MM.1S (cell line): Measurements from ENCODE around the gene PRKCZ.

Source experiments
- DNase-seq: peaks from one replicate; pipeline ENCODE4 v3.0.0-alpha.2; 2015
- H2AFZ ChIP-seq: fragments of 300-600 bp; sonication (generic); 2 replicates; pipeline ENCODE4 v1.6.0; 2016; ENCODE audit warnings: antibody characterized with exemption, low read length
- H3F3A ChIP-seq: fragments of 300-600 bp; sonication (generic); 2 replicates; pipeline ENCODE4 v1.6.1; 2016; ENCODE audit warnings: mild to moderate bottlenecking, antibody characterized with exemption, low read length, moderate library complexity, mixed read lengths; ENCODE audit not compliant: insufficient read depth
- H3K27ac ChIP-seq: fragments of 300-600 bp; sonication (generic); 2 replicates; pipeline ENCODE4 v1.5.1; 2016; ENCODE audit warnings: mild to moderate bottlenecking, low read length
- H3K27me3 ChIP-seq: fragments of 300-600 bp; sonication (generic); replicated peaks from 2 replicates; pipeline ENCODE4 v1.6.0; 2016; ENCODE audit warnings: low read length; ENCODE audit not compliant: insufficient read depth
- H3K36me3 ChIP-seq: fragments of 300-600 bp; sonication (generic); replicated peaks from 2 replicates; pipeline ENCODE4 v1.6.1; 2016; ENCODE audit warnings: mild to moderate bottlenecking, low read length, mixed read lengths; ENCODE audit not compliant: insufficient read depth
- H3K4me1 ChIP-seq: fragments of 300-600 bp; sonication (generic); 2 replicates; pipeline ENCODE4 v1.6.1; 2016; ENCODE audit warnings: low read length, mixed read lengths
- H3K4me2 ChIP-seq: fragments of 300-600 bp; sonication (generic); 2 replicates; pipeline ENCODE4 v1.6.0; 2016; ENCODE audit warnings: low read depth, low read length
- H3K4me3 ChIP-seq: fragments of 300-600 bp; sonication (generic); 2 replicates; pipeline ENCODE4 v1.5.1; 2016; ENCODE audit warnings: low read length, mixed read lengths
- H3K79me2 ChIP-seq: fragments of 300-600 bp; sonication (generic); 2 replicates; pipeline ENCODE4 v1.6.1; 2016; ENCODE audit warnings: mixed run types, low read length, mixed read lengths
- H3K9ac ChIP-seq: fragments of 300-600 bp; sonication (generic); 2 replicates; pipeline ENCODE4 v1.6.1; 2016; ENCODE audit warnings: low read length, mixed read lengths
- H3K9me2 ChIP-seq: fragments of 300-600 bp; sonication (generic); replicated peaks from 2 replicates; pipeline ENCODE4 v1.6.1; 2016; ENCODE audit warnings: mild to moderate bottlenecking, low read length, mixed read lengths; ENCODE audit not compliant: insufficient read depth
- H3K9me3 ChIP-seq: fragments of 300-600 bp; sonication (generic); replicated peaks from 2 replicates; pipeline ENCODE4 v1.6.1; 2016; ENCODE audit warnings: mild to moderate bottlenecking, low read length, mixed read lengths; ENCODE audit not compliant: insufficient read depth
- H4K20me1 ChIP-seq: fragments of 300-600 bp; sonication (generic); 2 replicates; pipeline ENCODE4 v1.6.1; 2016; ENCODE audit warnings: mild to moderate bottlenecking, low read length, moderate library complexity, mixed read lengths; ENCODE audit not compliant: insufficient read depth
- EZH2 ChIP-seq: fragments of 300-600 bp; sonication (generic); optimal IDR thresholded peaks from 2 replicates; pipeline ENCODE3; 2017; ENCODE audit warnings: low read depth, mild to moderate bottlenecking, antibody characterized with exemption, low read length, mixed read lengths
- EZH2phosphoT487 ChIP-seq: fragments of 300-600 bp; sonication (generic); IDR thresholded peaks from 2 replicates; pipeline ENCODE4 v1.6.1; 2018; ENCODE audit warnings: antibody characterized with exemption, low read length
- TF ChIP-seq, protein P1 (sequence below): fragments of 300-600 bp; sonication (generic); IDR thresholded peaks from 2 replicates; pipeline ENCODE4 v1.5.1; 2016; ENCODE audit warnings: antibody characterized with exemption, low read length, mixed read lengths

PRKCZ gene

DNA sequence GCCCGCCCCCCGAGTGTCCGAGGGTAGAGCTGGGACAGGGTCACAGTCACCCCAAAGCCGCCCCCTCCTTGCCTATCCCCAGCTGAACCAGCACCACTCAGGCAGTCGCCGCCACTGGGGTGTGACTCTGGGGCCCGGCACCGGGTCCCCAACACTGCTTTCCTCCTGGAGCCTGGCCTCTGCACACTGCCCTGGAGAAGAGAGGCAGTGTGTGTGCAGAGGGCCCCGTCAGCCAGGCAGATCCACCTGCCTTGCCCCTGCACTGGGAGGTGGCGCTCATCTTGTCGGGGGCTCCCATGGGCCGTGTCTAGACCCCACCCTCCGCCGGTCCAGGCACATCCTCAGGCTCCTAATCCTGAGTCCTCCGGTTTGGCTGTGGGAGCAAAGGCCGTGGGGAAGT is 128.7 kb downstream of the PRKCZ start:
- no peaks in the 10 kb centered on the region for H3K4me1 ChIP-seq
- DNase-seq, result no peak
- TF ChIP-seq EZH2 (no peak), EZH2phosphoT487 (no peak)
- TF ChIP-seq, protein P1, sequence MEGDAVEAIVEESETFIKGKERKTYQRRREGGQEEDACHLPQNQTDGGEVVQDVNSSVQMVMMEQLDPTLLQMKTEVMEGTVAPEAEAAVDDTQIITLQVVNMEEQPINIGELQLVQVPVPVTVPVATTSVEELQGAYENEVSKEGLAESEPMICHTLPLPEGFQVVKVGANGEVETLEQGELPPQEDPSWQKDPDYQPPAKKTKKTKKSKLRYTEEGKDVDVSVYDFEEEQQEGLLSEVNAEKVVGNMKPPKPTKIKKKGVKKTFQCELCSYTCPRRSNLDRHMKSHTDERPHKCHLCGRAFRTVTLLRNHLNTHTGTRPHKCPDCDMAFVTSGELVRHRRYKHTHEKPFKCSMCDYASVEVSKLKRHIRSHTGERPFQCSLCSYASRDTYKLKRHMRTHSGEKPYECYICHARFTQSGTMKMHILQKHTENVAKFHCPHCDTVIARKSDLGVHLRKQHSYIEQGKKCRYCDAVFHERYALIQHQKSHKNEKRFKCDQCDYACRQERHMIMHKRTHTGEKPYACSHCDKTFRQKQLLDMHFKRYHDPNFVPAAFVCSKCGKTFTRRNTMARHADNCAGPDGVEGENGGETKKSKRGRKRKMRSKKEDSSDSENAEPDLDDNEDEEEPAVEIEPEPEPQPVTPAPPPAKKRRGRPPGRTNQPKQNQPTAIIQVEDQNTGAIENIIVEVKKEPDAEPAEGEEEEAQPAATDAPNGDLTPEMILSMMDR, result no peak
- peaks cover 84% of the 10 kb centered on the region for H3K27me3 ChIP-seq
- no peaks in the 10 kb centered on the region for H3K36me3 ChIP-seq
- no peak overlapping the region for H3K4me3 ChIP-seq
- H3K79me2 ChIP-seq, result no peaks in the 10 kb centered on the region
- no peak overlapping the region for H3K27ac ChIP-seq
- H4K20me1 ChIP-seq, result no peaks in the 10 kb centered on the region
- H3K4me2 ChIP-seq, result no peak overlapping the region
- H3F3A ChIP-seq, result no peaks in the 10 kb centered on the region
- H2AFZ ChIP-seq, result no peak overlapping the region
- H3K9me2 ChIP-seq, result no peaks in the 10 kb centered on the region
- H3K9me3 ChIP-seq, result no peaks in the 10 kb centered on the region
- H3K9ac ChIP-seq, result no peak overlapping the region

DNA sequence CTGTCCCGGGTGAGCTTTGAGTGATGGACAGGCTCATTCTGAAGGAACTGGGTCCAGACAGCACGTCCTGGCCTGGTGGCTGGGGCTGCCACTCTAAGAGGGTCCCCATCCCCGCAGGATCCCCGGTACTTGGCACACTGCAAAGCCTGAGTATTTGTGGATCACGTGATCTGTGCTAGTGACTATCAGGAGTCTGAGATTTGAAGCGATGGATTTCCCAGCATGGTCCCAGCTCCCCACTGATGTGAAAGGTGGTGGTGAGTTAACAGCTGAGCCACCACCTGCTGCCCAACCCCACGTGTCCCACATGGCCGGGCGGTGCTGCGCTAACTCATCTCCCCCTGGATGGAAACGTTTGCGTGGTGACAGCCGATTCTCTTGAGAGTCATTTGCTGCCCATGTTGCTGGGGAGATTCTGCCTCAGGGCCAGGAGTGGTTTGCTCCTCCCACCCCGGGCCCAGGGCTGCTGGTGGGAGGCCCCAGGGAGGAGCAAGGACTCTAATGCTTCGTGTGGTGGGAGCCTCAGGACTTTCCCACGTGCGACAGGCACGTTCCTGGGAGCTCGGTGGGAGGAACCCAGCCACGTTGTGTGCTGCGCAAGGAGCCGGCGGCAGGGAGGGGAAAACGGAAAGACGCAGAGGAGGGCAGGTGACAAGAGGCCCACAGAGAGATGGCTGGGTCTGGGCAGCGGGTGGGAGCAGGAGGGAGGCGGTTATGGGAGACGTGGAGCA is 129.2 kb downstream of the PRKCZ start:
- Histone ChIP-seq H3K9ac (no peak overlapping the region), H4K20me1 (no peaks in the 10 kb centered on the region), H3K4me3 (no peak overlapping the region), H3K9me3 (no peaks in the 10 kb centered on the region), H3K27me3 (peaks cover 85% of the 10 kb centered on the region), H3F3A (no peaks in the 10 kb centered on the region), H3K27ac (no peak overlapping the region), H2AFZ (no peak overlapping the region), H3K79me2 (no peaks in the 10 kb centered on the region), H3K4me2 (no peak overlapping the region), H3K4me1 (no peaks in the 10 kb centered on the region), H3K9me2 (no peaks in the 10 kb centered on the region), H3K36me3 (no peaks in the 10 kb centered on the region)
- no peak for DNase-seq
- TF ChIP-seq EZH2phosphoT487, result no peak
- TF ChIP-seq, protein P1, result no peak
- TF ChIP-seq EZH2, result no peak

DNA sequence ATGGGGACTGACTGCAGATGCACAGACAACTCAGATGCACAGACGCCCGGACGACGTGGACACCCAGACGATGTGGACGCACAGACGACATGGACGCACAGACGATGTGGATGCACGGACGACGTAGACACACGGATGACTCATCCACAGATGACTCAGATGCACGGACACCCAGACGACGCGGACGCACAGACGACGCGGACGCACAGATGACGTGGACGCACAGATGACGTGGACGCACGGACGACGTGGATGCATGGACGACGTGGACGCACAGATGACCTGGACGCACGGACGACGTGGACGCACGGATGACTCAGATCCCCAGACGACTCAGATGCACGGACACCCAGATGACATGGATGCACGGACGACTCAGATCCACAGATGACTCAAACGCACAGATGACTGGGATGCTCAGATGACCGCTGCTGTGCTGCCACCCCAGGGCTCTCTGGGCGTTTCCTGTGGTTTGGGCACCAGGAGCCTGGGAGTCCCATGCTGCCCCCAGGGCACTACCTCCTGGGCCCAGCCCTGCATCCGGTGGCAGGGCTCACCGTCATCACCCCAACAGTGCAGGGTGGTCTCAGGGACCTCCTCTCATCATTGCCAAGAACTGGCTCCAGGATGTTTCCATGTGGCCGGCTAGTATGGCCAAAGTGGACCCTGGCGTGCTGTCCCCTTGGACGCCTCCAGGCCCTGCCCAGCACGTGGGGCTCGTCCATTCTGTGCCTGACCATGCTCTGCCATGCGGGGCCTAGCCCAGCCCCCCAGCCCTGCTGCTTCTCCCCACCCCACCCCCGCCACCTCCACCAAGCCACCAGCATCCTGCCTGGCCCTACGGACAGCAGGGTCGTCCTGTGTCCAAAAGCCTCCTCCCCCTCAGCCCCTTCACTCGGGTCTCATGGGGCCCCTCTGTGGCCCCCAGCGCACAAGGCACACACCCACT is 130.4 kb downstream of the PRKCZ start:
- Histone ChIP-seq H4K20me1 (no peaks in the 10 kb centered on the region), H3K4me2 (no peak overlapping the region)

More for the DNA sequence above, 130.4 kb downstream of the PRKCZ start:
- Histone ChIP-seq H3K9ac (no peak overlapping the region), H3K9me2 (no peaks in the 10 kb centered on the region), H3K36me3 (no peaks in the 10 kb centered on the region), H3K27me3 (peaks cover 82% of the 10 kb centered on the region), H3K4me1 (no peaks in the 10 kb centered on the region), H3K79me2 (no peaks in the 10 kb centered on the region), H2AFZ (no peak overlapping the region), H3F3A (no peaks in the 10 kb centered on the region), H3K27ac (no peak overlapping the region), H3K4me3 (no peak overlapping the region), H3K9me3 (no peaks in the 10 kb centered on the region)
- no peak for TF ChIP-seq EZH2phosphoT487
- TF ChIP-seq, protein P1, result no peak
- DNase-seq, result no peak
